MM.1S (cell line): ENCODE measurements around the gene FRMD4B.

Experiments
- EZH2 ChIP-seq: fragments of 300-600 bp; sonication (generic); optimal IDR thresholded peaks from 2 replicates; pipeline ENCODE3; 2017; ENCODE audit warnings: low read depth, mild to moderate bottlenecking, antibody characterized with exemption, low read length, mixed read lengths
- EZH2phosphoT487 ChIP-seq: fragments of 300-600 bp; sonication (generic); IDR thresholded peaks from 2 replicates; pipeline ENCODE4 v1.6.1; 2018; ENCODE audit warnings: antibody characterized with exemption, low read length
- TF ChIP-seq, protein P1 (sequence below): fragments of 300-600 bp; sonication (generic); IDR thresholded peaks from 2 replicates; pipeline ENCODE4 v1.5.1; 2016; ENCODE audit warnings: antibody characterized with exemption, low read length, mixed read lengths

DNA sequence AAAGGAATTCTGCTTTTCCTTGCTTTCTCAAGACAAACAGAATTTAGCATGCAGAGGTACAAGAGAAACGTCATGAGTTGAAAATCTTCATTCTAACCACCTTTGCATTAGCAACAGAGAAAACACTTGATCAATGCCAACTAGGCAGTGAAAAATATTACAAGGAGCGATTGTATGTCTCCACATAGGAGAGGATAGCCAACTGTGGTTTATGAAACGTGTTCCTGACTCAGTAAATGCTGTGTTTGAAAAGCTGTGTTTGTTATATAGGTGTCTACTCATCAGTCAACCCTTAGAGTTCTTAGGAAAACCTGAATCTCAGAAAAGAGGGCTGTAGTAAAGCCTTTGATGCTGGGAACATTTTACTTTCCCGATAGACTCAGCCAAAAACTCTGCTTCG lies 102.4 kb downstream of the FRMD4B start:
- TF ChIP-seq, protein P1, sequence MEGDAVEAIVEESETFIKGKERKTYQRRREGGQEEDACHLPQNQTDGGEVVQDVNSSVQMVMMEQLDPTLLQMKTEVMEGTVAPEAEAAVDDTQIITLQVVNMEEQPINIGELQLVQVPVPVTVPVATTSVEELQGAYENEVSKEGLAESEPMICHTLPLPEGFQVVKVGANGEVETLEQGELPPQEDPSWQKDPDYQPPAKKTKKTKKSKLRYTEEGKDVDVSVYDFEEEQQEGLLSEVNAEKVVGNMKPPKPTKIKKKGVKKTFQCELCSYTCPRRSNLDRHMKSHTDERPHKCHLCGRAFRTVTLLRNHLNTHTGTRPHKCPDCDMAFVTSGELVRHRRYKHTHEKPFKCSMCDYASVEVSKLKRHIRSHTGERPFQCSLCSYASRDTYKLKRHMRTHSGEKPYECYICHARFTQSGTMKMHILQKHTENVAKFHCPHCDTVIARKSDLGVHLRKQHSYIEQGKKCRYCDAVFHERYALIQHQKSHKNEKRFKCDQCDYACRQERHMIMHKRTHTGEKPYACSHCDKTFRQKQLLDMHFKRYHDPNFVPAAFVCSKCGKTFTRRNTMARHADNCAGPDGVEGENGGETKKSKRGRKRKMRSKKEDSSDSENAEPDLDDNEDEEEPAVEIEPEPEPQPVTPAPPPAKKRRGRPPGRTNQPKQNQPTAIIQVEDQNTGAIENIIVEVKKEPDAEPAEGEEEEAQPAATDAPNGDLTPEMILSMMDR, result no peak
- TF ChIP-seq EZH2phosphoT487, result no peak
- no peak for TF ChIP-seq EZH2
